Measurements from ENCODE around the gene KAT14.
A peak's percentile ranks its signal among the peaks of the same experiment; 100 is the strongest.
"Not testable (repeated sequence)": the region's sequence is repeated elsewhere in the genome, so short reads cannot be mapped to it uniquely, and the experiment has no call there.

Gene KAT14

DNA sequence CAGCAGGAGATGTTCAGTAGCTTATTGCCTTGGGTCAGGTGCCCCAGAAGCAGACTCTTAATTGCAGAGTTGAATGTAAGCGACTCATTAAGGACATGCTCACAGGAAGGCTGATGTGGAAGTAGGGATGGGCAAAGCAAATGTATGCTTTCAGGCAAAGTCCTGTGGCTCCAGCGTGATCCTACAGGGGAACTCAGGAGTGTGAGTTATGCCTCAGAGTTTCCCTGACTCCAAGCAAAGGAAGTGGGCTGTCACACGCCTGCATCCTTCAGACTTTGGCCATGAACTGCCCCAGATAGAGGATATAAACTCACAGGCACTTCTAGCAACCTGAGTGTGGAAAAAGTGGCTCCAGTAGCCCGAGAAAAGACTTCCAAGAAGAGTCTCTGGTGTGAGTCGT, 85.7 kb downstream of the KAT14 start:
- WGBS, result 86% methylated on average over 5 of the region's 5 CpGs

DNA sequence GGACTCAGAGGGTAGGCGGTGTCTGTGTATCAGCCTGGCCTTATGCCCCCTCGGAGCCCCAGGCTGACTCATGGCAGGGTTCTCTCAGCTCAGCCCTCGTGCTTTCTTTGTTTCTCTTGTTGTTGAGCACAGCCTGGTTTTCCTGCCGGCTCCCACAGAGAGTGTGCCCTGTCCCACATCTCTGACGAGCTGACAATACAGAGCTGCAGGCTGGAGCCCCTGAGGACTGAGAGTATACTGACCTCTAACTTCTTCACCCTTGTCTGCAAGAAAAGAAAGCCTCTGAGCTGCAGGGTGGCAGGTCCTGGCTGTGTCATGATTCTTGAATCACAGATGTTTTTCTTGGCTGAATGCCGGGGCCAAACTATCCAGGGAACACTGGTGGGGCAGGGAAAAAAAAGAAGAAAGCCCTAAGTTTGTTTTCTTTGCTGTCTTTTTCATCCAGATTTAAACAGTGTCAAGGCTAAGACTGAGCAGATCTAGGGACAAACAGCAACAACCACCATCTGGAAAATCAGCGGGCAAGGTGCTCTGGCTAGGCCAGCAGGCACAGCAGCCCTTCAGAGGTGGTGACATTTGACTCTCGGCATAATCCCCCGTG, 87.4 kb downstream of the KAT14 start:
- H3K27me3 ChIP-seq (ENCODE audit: insufficient read depth, low read length), result no peaks in the 10 kb centered on the region
- H3K27ac ChIP-seq (ENCODE audit: low read depth, low read length), result peak overlapping the region; percentile 78
- peak overlapping the region; percentile 8; the same call in 1 of the 2 replicates for H3K4me3 ChIP-seq (ENCODE audit: low read length)
- H3K9me3 ChIP-seq (ENCODE audit: insufficient read depth, low read depth, low read length), result no peaks in the 10 kb centered on the region
- WGBS, result 33% methylated on average over 9 of the region's 9 CpGs
- peaks cover 19% of the 10 kb centered on the region for H3K4me1 ChIP-seq (ENCODE audit: insufficient read depth, low read length)
- H3K9ac ChIP-seq (ENCODE audit: low read depth, low read length), result peak overlapping the region; percentile 58
- no peaks in the 10 kb centered on the region for H3K36me3 ChIP-seq (ENCODE audit: insufficient read depth, low read length)

More for the DNA sequence above, 85.7 kb downstream of the KAT14 start:
- Histone ChIP-seq H3K36me3 (ENCODE audit: insufficient read depth, low read length) (no peaks in the 10 kb centered on the region), H3K9me3 (ENCODE audit: insufficient read depth, low read depth, low read length) (no peaks in the 10 kb centered on the region), H3K4me3 (ENCODE audit: low read length) (no peak overlapping the region), H3K27me3 (ENCODE audit: insufficient read depth, low read length) (no peaks in the 10 kb centered on the region), H3K27ac (ENCODE audit: low read depth, low read length) (no peak overlapping the region), H3K9ac (ENCODE audit: low read depth, low read length) (no peak overlapping the region), H3K4me1 (ENCODE audit: insufficient read depth, low read length) (peaks cover 19% of the 10 kb centered on the region)

DNA sequence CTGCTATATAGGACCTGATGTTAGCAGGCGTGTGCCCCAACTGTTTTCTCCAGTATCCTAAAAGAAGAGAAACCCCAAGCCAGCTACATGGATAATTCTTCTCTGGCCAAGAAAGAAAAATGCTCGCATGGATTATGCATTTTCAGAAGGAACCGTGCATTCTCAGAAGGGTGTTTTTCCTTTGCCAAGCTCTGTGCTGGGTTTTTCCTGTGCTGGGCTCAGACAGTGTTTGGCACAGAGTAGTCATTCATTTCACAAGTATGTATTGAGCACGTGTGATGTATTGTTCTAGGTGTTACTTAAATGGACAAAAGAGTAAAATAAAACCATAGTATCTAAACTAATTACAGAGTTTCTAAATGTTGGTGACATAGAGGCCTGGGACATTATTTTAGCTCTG, 88.0 kb downstream of the KAT14 start:
- WGBS, result 82% methylated on average over 3 of the region's 4 CpGs
- peak overlapping the region; percentile 58; the same call in 1 of the 2 replicates for H3K9ac ChIP-seq (ENCODE audit: low read depth, low read length)

DNA sequence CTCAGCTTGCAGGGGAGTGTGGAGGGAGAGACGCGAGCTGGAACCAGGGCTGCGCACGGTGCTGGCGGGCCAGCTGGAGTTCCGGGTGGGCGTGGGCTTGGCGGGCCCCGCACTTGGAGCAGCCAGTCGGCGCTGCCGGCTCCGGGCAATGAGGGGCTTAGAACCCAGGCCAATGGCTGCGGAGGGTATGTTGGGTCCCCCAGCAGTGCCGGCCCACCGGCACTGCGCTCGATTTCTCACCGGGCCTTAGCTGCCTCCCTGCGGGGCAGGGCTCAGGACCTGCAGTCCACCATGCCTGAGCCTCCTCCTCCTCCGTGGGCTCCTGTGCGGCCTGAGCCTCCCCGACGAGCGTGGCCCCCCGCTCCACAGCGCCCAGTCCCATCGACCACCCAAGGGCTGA, 89.1 kb downstream of the KAT14 start:
- H3K4me3 ChIP-seq (ENCODE audit: low read length); H3K27me3 ChIP-seq (ENCODE audit: insufficient read depth, low read length); H3K9me3 ChIP-seq (ENCODE audit: insufficient read depth, low read depth, low read length); H3K36me3 ChIP-seq (ENCODE audit: insufficient read depth, low read length); H3K9ac ChIP-seq (ENCODE audit: low read depth, low read length); H3K27ac ChIP-seq (ENCODE audit: low read depth, low read length): not testable (repeated sequence)
- H3K4me1 ChIP-seq (ENCODE audit: insufficient read depth, low read length), result peaks cover 19% of the 10 kb centered on the region
- 93% methylated on average over 28 of the region's 28 CpGs for WGBS

More for the DNA sequence above, 88.0 kb downstream of the KAT14 start:
- Histone ChIP-seq H3K27me3 (ENCODE audit: insufficient read depth, low read length) (no peaks in the 10 kb centered on the region), H3K36me3 (ENCODE audit: insufficient read depth, low read length) (no peaks in the 10 kb centered on the region), H3K9me3 (ENCODE audit: insufficient read depth, low read depth, low read length) (no peaks in the 10 kb centered on the region), H3K27ac (ENCODE audit: low read depth, low read length) (peak overlapping the region; percentile 78), H3K4me1 (ENCODE audit: insufficient read depth, low read length) (peaks cover 19% of the 10 kb centered on the region), H3K4me3 (ENCODE audit: low read length) (peak overlapping the region; percentile 8; the same call in 1 of the 2 replicates)

DNA sequence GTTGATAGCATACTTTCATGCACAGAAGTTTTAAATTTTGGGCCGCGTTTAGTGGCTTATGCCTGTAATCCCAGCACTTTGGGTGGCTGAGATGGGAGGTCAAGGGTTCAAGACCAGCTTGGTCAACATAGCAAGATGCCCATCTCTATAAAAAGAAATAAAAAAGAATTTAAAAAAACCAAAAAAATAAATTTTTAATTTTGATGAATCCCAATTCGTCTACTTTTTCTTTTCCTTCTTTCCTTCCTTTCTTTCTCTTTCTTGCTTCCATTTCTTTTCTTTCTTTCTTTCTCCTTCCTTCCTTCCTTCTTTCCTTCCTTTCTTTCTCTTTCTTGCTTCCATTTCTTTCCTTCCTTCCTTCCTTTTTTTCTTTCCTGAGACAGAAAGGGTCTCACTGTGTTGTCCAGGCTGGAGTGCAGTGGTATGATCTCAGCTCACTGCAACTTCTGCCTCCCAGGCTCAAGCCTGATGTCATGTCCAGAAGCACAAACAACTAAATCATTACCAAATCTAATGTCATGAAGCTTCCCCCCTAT, 95.8 kb downstream of the KAT14 start:
- WGBS, result 95% methylated on average over 2 of the region's 3 CpGs
- Histone ChIP-seq H3K4me3 (ENCODE audit: low read length) (no peak overlapping the region), H3K9ac (ENCODE audit: low read depth, low read length) (no peak overlapping the region), H3K9me3 (ENCODE audit: insufficient read depth, low read depth, low read length) (no peaks in the 10 kb centered on the region), H3K27me3 (ENCODE audit: insufficient read depth, low read length) (no peaks in the 10 kb centered on the region), H3K27ac (ENCODE audit: low read depth, low read length) (no peak overlapping the region), H3K4me1 (ENCODE audit: insufficient read depth, low read length) (no peaks in the 10 kb centered on the region), H3K36me3 (ENCODE audit: insufficient read depth, low read length) (no peaks in the 10 kb centered on the region)

Measured in HUES64 (cell line).